VCaP (cell line): Measurements from ENCODE around the gene RGS5.

ENCODE experiments used
- H3K27ac ChIP-seq: fragments of 450-650 bp; 2 replicates; pipeline ENCODE4 v1.5.1; 2017
- CTCF ChIP-seq: fragments of 450-650 bp; conservative IDR thresholded peaks from 2 replicates; pipeline ENCODE4 v1.5.1; 2017; ENCODE audit warnings: mild to moderate bottlenecking, moderate library complexity

RGS5 gene

GRCh38 chr1:163124812-163125211, 77.9 kb downstream of the RGS5 start:
- TF ChIP-seq CTCF = no peak
- H3K27ac ChIP-seq = no peak overlapping the region

DNA sequence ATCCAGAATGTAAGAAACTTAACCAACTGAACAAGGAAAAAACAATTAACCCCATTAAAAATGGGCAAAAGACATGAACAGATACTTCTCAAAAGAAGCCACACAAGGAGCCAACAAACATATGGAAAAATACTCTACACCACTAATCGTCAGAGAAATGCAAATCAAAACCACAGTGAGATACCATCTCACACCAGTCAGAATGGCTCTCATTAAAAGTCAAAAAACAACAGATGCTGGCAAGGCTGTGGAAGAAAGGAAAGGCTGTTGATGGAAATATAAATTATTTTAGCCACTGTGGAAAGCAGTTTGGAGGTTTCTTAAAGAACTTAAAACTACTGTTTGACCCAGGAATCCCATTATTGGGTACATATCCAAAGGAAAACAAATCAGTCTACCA, 82.3 kb downstream of the RGS5 start:
- H3K27ac ChIP-seq = no peak overlapping the region

DNA sequence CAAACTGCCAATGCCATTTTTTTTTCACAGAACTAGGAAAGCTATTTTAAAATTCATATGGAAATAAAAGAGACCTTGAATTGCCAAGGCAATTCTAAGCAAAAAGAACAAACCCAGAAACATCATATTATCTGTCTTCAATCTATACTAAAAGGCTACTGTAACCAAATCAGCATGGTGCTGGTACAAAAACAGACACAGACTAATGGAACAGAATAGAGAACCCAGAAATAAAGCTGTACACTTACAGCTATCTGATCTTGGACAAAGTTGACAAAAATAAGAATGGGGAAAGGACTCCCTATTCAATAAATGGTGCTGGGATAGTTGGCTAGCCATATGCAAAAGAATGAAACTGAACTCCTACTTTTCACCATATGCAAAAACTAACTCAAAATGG, 83.0 kb downstream of the RGS5 start:
- TF ChIP-seq CTCF = no peak
- no peak overlapping the region for H3K27ac ChIP-seq

More for the DNA sequence above, 82.3 kb downstream of the RGS5 start:
- TF ChIP-seq CTCF = no peak

- H3K27ac ChIP-seq = no peak overlapping the region
- TF ChIP-seq CTCF = no peak
Observed at GRCh38 chr1:163115887-163116286, 86.8 kb downstream of the RGS5 start.

GRCh38 chr1:163107655-163108054, 95.1 kb downstream of the RGS5 start:
- no peak for TF ChIP-seq CTCF
- no peak overlapping the region for H3K27ac ChIP-seq

DNA sequence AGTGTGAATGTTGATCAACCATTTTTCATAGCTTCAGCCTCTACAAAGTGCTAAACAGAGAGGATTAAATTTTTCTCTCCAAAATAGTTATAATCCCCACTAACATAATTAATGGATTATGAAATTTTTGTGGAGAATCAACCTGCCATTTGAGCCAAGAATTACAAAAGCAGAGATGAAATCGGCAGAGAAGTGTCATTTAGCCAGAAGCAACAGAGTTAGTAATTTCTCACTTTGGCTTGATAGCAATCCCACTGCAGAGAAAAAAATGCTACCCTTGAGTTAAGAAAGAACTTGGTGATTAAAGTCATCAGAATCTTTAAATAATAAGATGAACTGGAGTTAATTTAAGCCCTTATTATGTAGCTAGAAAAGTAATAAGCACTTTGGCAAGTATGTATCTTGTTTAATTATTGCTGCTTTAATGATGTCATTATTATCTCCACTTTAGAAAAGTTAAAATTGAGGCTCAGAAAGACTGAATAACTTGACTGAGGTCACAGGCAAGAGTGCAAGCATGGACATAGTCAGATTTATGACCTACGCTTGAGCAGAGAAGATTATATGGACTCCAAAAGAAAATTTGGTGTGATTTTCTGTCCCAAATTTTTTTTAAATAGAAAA, 96.2 kb downstream of the RGS5 start:
- H3K27ac ChIP-seq = no peak overlapping the region
- no peak for TF ChIP-seq CTCF

DNA sequence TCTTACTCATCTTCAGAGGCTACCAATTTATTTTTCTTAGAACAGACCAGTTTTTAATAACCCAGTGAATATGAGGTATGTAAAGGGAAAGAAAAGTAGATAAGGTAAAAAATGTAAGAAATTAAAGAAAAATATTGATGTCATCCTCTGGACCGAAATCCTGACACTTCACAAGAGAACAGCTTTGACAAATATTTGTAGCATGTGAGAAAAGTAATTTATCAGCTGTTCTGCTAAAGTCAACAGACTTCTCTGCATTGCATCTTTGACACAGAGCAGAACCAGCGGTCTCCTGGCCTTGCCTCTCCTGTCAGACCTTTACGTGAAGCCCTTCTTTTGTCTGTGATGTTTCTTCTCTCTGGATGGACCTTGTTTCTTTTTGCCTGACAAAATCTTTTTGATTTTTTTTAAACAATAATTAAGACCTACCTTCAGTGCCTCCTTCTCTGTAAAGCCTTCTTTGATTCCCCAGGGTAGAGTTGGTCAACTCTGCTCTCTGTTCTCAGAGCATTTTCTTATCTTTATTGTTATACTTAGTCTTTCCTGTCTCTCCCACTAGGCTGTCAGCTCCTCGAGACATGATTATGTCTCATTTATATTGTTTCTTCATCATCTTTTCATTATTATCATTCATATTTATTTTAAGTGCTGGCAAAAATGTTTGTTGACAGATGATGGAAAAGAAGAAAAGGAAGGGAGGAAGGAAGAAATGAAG, 98.2 kb downstream of the RGS5 start:
- TF ChIP-seq CTCF = no peak
- H3K27ac ChIP-seq = no peak overlapping the region
